ENCODE results near the gene ZSCAN23. TPM values are rescaled to one million over a fixed set of nuclear protein-coding genes. Genes with fewer than 3 reads are reported as not detected.

Gene ZSCAN23
- total and polyA plus RNA-seq, 2 donors (not counting 3 experiments of a cell fraction or from before 2014, with no cell fraction given): 0.28 to 1.6 TPM

GRCh38 chr6:28400122-28400451, 43.2 kb downstream of the ZSCAN23 start:
- peak overlapping the region; percentile 58 to 95 (median 94) for H3K4me3 ChIP-seq (replicated peaks in 1 of 3; ENCODE audit: insufficient read depth in 1 of 3, low read depth in 1 of 3, low read length in 3 of 3)
- peak overlapping the region; percentile 90 for H3K9ac ChIP-seq (replicated peaks; ENCODE audit: extremely low read depth, insufficient read depth, low read length)
- H3K9me3 ChIP-seq (replicated peaks; ENCODE audit: control insufficient read depth, insufficient read depth, low read length): no peaks in the 10 kb centered on the region
- no peak overlapping the region for H3K27ac ChIP-seq (ENCODE audit: insufficient read depth, low read depth, low read length)
- TSS peak; percentile 91 for BruUV-seq (replicated peaks)
- intact Hi-C loops (cut with micrococcal nuclease): no loop called here
- no peak for FAIRE-seq
- CTCF ChIA-PET: no interaction called here
- H3K4me1 ChIP-seq (ENCODE audit: control insufficient read depth, extremely low read depth, insufficient read depth, low read length): peaks cover 16% of the 10 kb centered on the region
- peak overlapping the region; percentile 100 for H2AFZ ChIP-seq (ENCODE audit: low read depth, low read length)
- H3K9me1 ChIP-seq (replicated peaks; ENCODE audit: control insufficient read depth, extremely low read depth, insufficient read depth, low read length): no peaks in the 10 kb centered on the region
- H3K79me2 ChIP-seq (ENCODE audit: control insufficient read depth, insufficient read depth, low read length): peaks cover 19% of the 10 kb centered on the region
- H4K20me1 ChIP-seq (replicated peaks; ENCODE audit: control insufficient read depth, extremely low read depth, insufficient read depth, low read length): no peaks in the 10 kb centered on the region
- H3K27me3 ChIP-seq (ENCODE audit: control insufficient read depth in 2 of 2, insufficient read depth in 2 of 2, low read length in 2 of 2): peaks cover 9 to 18% of the 10 kb centered on the region in 2 experiments
- POLR2A ChIA-PET: no interaction called here
- H3K4me2 ChIP-seq (ENCODE audit: insufficient read depth, low read length): peak overlapping the region; percentile 100
- dilution Hi-C loops (cut with MboI; ENCODE audit: extremely low pct_ligation_motif_present, low sequenced_read_pairs): no loop called here
- TF ChIP-seq JUN (IDR thresholded peaks at IDR 0.05; ENCODE audit: borderline replicate concordance, insufficient read depth, insufficient read length, low read depth): no peak
- TF ChIP-seq EZH2 (IDR thresholded peaks at IDR 0.05; ENCODE audit: borderline replicate concordance, low read depth, low read length, severe bottlenecking): no peak
- TF ChIP-seq POLR2A (IDR thresholded peaks at IDR 0.05; ENCODE audit: low read depth, low read length): no peak
- no peak for TF ChIP-seq CTCF (IDR thresholded peaks at IDR 0.05; ENCODE audit: extremely low read depth in 1 of 2, insufficient read depth in 1 of 2, low read depth in 1 of 2, low read length in 2 of 2)
- no peak for TF ChIP-seq MYC (IDR thresholded peaks at IDR 0.05; ENCODE audit: low read depth, low read length)
- no peak for TF ChIP-seq FOS (IDR thresholded peaks at IDR 0.05; ENCODE audit: borderline replicate concordance, insufficient read depth, low read length)
- TF ChIP-seq MAX (IDR thresholded peaks at IDR 0.05; ENCODE audit: insufficient read depth, insufficient read length): no peak
- TF ChIP-seq POLR2AphosphoS5 (IDR thresholded peaks at IDR 0.05; ENCODE audit: insufficient read depth, low read depth, low read length): no peak
- no peak for TF ChIP-seq GATA2 (IDR thresholded peaks at IDR 0.05; ENCODE audit: insufficient read depth, insufficient read length, low read depth, low read length)
- H3K36me3 ChIP-seq (ENCODE audit: control insufficient read depth in 2 of 2, extremely low read depth in 1 of 2, insufficient read depth in 2 of 2, low read length in 2 of 2): no peaks in the 10 kb centered on the region
- no peak for DNase-seq (ENCODE audit: low read depth, low spot score)

Measured in endothelial cell of umbilical vein (primary cell).